ENCODE measurements around the gene GAREM2.
A peak's percentile ranks its signal among the peaks of the same experiment; 100 is the strongest.

DNA sequence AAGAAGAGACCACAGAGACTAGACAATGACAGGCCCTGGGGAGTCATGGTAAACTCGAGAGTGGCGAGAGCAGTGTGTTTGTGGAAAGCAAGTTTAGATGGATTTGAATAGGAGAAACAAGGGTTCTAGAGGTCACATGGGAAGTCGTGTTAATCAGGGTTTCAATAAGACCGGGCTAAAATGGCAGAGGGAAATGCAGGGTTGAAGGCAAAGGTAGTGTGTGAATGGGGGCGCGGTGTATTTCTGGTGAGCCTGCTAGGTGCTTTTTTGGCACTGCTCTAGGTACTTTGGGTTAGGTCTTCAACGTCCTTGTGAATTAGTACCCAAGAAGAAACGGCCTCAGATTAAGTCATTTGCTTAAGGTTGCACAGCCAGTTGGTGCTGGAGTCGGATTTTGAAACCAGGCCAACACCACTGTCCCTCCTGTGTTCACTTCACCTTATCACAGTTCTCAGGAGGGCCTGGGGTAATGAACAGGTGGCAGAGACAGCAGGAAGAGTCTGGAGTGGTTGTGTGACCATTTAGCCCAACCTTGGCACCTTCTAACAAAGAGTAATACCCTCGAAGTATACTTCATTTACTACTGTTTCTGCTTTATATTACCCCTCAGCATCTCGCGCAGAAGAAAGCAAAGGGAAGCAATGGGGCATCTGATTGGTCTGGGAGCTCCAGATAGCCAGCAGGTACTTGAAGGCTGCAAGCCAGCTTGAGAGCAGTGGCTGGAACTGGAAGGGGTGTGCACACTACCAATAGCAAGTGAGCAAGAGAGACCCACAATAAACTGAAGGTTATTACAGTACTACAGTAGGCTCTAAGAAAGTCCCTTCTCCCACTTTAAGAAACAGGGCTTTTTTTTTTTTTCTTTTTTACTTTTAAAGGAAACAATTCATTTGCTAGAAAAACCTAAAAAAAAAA lies 33.4 kb upstream of the GAREM2 start:
- TF ChIP-seq, protein P1, sequence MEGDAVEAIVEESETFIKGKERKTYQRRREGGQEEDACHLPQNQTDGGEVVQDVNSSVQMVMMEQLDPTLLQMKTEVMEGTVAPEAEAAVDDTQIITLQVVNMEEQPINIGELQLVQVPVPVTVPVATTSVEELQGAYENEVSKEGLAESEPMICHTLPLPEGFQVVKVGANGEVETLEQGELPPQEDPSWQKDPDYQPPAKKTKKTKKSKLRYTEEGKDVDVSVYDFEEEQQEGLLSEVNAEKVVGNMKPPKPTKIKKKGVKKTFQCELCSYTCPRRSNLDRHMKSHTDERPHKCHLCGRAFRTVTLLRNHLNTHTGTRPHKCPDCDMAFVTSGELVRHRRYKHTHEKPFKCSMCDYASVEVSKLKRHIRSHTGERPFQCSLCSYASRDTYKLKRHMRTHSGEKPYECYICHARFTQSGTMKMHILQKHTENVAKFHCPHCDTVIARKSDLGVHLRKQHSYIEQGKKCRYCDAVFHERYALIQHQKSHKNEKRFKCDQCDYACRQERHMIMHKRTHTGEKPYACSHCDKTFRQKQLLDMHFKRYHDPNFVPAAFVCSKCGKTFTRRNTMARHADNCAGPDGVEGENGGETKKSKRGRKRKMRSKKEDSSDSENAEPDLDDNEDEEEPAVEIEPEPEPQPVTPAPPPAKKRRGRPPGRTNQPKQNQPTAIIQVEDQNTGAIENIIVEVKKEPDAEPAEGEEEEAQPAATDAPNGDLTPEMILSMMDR (IDR thresholded peaks at IDR 0.05; ENCODE audit: insufficient read depth, low read length): no peak
- TF ChIP-seq, protein P2, sequence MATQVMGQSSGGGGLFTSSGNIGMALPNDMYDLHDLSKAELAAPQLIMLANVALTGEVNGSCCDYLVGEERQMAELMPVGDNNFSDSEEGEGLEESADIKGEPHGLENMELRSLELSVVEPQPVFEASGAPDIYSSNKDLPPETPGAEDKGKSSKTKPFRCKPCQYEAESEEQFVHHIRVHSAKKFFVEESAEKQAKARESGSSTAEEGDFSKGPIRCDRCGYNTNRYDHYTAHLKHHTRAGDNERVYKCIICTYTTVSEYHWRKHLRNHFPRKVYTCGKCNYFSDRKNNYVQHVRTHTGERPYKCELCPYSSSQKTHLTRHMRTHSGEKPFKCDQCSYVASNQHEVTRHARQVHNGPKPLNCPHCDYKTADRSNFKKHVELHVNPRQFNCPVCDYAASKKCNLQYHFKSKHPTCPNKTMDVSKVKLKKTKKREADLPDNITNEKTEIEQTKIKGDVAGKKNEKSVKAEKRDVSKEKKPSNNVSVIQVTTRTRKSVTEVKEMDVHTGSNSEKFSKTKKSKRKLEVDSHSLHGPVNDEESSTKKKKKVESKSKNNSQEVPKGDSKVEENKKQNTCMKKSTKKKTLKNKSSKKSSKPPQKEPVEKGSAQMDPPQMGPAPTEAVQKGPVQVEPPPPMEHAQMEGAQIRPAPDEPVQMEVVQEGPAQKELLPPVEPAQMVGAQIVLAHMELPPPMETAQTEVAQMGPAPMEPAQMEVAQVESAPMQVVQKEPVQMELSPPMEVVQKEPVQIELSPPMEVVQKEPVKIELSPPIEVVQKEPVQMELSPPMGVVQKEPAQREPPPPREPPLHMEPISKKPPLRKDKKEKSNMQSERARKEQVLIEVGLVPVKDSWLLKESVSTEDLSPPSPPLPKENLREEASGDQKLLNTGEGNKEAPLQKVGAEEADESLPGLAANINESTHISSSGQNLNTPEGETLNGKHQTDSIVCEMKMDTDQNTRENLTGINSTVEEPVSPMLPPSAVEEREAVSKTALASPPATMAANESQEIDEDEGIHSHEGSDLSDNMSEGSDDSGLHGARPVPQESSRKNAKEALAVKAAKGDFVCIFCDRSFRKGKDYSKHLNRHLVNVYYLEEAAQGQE (IDR thresholded peaks at IDR 0.05; ENCODE audit: insufficient replicate concordance, low read depth): no peak
- TF ChIP-seq GABPA (IDR thresholded peaks at IDR 0.05; ENCODE audit: low read depth) (no peak), POLR2AphosphoS5 (IDR thresholded peaks at IDR 0.05; ENCODE audit: low read depth) (peak; percentile 19; the same call in 1 of the 2 replicates)
